Tibial nerve (tissue), 4 donors: ENCODE results near the gene SLC9A3.

Experiments used
- EP300 ChIP-seq, 2 donors: sonication (generic); formaldehyde crosslinking; IDR thresholded peaks; one replicate each; pipeline ENCODE4 v1.6.1; 2017; ENCODE audit warnings: antibody characterized with exemption in 2 of 2, mild to moderate bottlenecking in 1 of 2
- POLR2A ChIP-seq, 2 donors: fragments of 450-650 bp; IDR thresholded peaks; one replicate each; pipeline ENCODE4 v1.6.1; 2017; ENCODE audit warnings: antibody characterized with exemption in 2 of 2, mild to moderate bottlenecking in 2 of 2, moderate library complexity in 2 of 2
- TF ChIP-seq, protein P1 (sequence below), 5 experiments: fragments of 200-600 bp in 3 of 5; fragments of 450-650 bp in 2 of 5; sonication (generic) in 3 of 5; IDR thresholded peaks; one replicate each; pipeline ENCODE4 v1.5.1; 2016 to 2019; ENCODE audit warnings: antibody characterized with exemption in 5 of 5, mild to moderate bottlenecking in 3 of 5, moderate library complexity in 2 of 5

GRCh38 chr5:428219-428618 is 96.0 kb downstream of the SLC9A3 start:
- TF ChIP-seq, protein P1, sequence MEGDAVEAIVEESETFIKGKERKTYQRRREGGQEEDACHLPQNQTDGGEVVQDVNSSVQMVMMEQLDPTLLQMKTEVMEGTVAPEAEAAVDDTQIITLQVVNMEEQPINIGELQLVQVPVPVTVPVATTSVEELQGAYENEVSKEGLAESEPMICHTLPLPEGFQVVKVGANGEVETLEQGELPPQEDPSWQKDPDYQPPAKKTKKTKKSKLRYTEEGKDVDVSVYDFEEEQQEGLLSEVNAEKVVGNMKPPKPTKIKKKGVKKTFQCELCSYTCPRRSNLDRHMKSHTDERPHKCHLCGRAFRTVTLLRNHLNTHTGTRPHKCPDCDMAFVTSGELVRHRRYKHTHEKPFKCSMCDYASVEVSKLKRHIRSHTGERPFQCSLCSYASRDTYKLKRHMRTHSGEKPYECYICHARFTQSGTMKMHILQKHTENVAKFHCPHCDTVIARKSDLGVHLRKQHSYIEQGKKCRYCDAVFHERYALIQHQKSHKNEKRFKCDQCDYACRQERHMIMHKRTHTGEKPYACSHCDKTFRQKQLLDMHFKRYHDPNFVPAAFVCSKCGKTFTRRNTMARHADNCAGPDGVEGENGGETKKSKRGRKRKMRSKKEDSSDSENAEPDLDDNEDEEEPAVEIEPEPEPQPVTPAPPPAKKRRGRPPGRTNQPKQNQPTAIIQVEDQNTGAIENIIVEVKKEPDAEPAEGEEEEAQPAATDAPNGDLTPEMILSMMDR (IDR thresholded peaks at IDR 0.05), result no peak
- TF ChIP-seq EP300 (IDR thresholded peaks at IDR 0.05) (no peak), POLR2A (IDR thresholded peaks at IDR 0.05) (no peak)
